DMS53 (cell line): ENCODE results near the gene CTIF.

ENCODE experiments used
- DNase-seq: peaks from one replicate; lab custom pipeline; 2025; lab: John Stamatoyannopoulos, UW

The CTIF gene

DNA sequence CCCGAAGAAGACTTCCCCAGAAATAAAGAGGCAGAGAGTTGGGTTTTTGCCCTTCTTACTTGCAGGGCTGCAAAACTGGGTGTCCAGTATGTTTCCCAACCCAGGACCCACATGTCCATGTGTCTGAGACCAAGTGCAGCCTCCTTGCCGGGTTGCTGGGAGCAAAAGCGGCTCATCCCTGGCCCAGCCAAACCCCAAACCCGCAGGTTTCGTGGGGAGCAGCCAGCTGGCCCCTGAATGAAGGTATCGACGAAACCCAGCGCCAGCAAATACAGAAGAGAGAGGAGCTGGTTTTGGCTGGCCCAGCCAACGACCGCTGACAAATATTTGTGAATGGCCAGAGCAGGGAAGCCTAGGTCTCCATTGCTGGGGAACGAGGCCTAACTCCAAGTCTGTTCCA is 214.9 kb downstream of the CTIF start:
- no peak for DNase-seq

DNA sequence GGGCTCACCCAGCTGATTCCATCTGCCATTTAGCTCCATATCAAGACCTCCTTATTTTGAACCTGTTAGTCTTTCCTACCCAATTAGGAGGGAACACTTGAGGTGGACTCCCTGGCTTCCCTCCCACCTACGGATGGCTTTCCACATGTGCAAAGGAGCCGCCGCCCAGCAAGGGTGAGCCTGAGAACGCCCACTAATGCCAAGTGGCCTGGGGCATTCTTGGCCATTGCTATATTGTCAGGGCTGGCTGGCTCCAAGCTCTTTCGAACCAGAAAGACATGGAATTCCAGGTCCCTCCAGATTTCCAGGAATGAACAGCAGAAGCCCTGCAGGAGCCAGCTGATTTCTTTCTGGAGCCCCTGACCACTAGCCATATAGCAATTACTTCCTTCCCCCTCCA is 215.7 kb downstream of the CTIF start:
- DNase-seq: no peak

DNA sequence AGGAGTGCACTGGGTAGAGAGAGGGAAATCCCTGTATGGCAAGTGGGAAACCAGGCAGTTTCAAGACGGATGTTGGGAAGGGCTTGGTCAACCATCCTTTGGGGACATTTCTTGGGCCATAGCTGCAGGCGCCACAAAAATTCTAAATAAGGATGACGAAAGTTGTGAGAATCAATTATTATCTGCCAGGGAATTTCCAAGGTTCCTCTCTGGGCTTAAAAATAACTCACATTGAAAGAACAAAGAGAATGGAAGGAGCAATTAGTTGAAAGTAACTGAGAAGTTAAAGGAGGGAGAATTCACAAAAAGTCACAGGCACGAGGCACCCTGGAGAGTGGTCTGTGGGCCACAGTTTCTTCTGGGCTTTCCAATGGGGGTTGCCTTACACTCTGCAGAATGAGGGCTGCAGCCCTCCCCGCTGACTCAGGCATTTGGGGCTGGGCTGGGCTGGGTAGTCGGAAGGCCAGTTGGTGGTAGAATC is 216.2 kb downstream of the CTIF start:
- DNase-seq: no peak

DNA sequence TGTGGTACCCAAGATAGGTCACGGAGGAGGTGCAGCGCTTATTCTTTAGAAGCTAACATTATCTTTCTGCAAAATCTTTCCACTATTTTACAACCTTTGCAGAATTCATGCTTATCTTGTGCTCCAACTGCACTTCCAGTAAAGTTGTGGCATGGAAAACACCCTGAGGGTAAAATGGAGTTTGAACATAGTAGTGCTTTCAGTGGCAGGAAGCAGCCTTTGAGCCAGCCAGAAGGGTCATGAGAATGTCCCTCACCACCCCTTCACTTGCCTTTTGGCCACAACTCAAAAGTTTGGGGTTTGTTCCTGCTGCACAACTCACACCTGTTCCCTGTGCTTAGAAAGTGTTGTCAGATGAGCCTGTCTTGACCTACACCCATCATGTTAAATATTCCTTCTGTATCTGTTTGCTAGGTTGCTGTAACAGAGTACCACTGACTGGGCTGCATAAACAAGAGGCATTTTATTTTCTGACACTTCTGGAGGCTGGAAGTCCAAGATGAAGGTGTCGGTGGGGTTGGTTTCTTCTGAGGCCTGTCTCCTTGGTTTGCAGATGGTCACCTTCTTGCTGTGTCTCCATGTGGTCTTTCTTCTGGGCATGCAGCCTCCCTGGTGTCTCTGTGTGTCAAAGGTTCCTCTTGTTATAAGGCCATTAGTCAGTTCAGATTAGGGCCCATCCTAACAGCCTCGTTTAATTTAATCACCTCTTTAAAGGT is 217.8 kb downstream of the CTIF start:
- no peak for DNase-seq

DNA sequence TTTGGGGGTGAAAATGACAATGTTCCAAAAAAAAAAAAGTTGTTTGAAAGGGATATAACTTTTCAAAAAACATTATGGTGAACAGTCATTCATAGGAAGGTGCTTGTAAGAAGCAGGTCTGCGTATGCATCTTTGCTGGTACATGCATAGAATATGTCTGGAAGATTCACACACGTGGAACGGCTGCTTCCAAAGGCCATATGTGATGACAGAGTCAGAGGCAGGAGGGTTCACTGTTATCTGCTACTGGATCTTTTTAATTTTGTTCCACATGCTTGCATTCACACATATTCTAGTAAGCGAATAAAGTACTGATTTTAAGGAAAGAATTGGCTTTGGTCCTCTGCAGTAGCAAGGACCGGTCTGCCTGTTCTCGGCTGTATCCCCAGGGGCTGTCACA is 218.5 kb downstream of the CTIF start:
- no peak for DNase-seq

DNA sequence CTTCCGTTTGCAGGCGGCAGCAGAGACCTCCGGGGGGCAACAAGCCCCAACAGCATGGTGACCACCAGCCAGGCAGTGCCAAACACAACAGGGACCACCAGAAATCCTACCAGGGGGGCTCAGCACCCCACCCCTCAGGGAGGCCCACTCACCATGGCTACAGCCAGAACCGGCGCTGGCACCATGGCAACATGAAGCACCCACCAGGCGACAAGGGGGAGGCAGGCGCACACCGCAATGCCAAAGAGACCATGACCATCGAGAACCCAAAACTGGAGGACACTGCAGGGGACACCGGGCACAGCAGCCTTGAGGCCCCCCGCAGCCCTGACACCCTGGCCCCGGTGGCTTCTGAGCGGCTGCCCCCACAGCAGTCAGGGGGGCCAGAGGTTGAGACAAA is 219.1 kb downstream of the CTIF start:
- DNase-seq: no peak

DNA sequence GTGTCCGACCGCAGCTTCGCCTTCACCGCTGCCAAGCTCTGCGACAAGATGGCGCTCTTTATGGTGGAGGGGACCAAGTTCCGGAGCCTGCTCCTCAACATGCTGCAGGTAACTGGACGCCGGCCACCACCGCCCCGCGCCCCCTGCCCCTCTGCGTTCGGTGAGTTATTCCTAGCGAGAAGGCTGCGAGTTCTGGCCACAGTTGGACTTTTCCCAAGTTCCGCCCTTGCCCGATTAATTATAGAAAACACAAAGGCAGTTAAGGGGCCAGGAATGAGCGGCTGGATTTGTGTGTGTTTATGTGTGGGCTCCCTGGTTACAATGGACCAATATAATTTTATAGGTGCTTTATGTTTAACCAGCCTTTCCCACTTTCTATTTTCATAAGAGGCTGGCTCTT is 222.8 kb downstream of the CTIF start:
- DNase-seq: no peak

DNA sequence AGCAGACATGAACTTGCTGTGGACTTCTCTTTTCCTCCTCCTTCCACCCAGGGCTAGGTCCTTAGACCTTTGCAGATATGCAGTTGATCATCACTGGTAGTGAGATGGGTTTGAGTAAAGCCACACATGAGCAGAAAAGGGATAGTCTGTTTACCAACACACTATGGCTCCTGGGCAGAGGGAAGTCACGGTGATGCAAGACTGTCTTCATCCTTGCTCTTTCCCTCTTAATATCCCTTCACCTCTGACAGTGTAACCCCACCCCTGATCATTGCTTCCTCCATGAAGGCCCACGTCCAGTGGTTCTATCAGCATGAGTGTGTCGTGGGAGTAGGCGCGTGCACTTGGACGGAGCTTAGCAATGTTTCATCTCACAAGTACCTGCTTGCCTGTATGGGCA is 223.2 kb downstream of the CTIF start:
- DNase-seq: no peak

DNA sequence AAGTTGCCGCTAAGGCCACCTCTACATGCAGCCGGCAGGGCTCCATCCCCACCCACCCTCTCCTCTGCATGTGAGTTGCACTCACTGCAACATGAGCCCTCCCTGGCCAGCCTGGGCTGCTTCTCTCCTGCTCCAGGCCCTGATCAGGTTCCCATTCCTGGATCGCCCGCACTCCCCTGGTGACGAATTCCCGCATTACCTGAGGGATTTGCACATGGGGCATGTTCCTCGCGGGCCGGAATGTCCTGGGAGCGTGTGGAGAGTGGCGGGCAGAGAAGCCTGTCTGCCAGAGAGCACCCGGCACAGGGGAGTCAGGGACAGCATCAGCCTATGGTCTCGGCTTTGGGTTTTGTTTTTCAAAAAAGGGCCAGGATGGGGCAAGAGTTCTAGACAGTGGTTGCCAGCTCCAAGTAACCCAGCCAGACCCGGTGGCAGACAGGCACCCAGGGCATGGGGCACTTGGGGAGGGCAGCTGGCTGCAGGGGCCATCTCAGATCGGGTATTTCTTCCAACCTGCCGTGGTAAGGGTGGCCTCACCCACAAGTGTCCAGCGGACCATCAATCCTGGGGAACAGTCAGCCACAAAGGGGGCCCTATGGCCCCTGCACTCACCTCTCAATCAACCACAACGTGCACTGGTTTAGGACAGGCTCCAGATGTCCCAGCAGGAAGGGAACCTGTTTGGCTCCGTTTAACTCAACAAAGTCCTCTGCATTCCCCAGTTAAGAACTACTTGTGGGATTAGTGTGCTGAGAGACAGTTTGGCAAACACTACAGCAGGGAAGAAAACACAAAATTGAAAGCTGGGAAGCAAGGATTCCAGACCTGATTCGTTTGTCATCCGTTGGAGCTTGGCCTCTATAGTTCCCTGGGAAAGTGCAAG is 224.2 kb downstream of the CTIF start:
- no peak for DNase-seq

DNA sequence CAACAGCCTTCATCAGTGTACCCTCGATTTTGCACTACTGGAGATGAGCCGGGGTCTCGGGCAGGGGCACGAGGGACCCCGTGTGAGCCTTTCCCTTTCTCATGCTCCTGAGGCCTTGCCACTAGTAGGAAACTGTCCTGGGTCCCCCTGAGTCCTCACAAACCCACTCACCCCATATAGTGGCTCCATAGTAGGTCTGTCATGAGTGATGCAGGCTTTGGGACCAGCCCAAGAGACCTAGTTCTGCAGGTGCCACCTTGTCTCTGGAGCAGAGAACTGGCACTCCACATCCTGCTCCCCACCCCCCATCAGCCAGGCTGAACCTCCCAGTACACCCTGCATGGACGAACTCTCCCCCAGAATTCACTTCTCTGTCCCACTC is 224.9 kb downstream of the CTIF start:
- DNase-seq: no peak

DNA sequence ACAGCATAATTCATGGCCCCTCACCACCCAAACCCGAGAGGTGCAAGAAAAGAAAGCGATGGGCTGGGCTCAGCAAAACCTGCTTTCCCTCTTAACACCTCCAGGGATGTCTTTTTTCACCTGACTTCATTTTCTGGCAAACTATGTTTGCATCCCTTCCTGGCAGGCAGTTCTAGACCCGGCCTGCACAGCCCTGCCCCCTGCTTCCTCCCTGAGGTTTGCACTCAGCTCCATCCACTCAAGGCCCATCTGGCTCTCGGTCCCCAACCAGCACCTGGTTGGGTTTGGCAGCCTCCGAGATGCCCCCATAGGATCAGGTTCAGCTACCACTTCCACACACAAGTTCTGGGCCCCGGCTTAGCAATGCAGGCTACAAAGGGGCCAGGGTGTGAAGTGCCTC is 226.2 kb downstream of the CTIF start:
- no peak for DNase-seq

DNA sequence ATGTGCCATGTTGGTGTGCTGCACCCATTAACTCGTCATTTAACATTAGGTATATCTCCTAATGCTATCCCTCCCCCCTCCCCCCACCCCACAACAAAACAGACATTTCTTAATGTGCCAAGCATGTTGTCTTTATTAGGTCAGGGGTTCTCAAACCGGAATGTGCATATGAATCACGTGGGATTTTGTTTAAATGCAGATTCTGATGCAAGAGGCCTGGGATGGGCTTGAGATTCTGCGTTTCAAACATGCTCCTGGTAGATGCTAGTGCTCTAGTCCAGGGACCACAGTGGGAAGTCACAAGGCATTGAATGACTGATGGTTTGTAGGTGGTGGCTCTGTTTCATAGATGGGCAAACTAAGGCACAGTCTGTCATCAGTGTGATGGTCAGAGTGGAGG is 227.2 kb downstream of the CTIF start:
- no peak for DNase-seq

DNA sequence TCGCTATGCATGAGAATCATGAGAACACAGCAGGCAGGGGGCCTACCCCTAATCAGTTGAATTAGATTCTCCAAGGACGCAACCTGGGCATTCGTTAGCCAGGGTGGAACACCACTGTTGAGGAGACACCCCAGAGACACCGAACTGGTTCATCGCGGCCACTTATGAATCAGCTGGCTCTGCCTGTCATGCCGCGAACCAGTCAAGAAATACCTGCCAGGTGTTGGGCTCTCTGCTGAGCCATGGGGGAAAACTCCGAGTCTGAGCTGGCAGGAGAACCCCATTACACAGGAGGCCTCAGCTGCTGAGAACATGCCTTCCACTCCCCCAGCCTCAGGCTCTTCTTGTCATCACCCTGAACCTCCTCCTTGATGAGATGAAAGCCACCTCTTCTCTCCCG is 227.7 kb downstream of the CTIF start:
- DNase-seq: no peak

DNA sequence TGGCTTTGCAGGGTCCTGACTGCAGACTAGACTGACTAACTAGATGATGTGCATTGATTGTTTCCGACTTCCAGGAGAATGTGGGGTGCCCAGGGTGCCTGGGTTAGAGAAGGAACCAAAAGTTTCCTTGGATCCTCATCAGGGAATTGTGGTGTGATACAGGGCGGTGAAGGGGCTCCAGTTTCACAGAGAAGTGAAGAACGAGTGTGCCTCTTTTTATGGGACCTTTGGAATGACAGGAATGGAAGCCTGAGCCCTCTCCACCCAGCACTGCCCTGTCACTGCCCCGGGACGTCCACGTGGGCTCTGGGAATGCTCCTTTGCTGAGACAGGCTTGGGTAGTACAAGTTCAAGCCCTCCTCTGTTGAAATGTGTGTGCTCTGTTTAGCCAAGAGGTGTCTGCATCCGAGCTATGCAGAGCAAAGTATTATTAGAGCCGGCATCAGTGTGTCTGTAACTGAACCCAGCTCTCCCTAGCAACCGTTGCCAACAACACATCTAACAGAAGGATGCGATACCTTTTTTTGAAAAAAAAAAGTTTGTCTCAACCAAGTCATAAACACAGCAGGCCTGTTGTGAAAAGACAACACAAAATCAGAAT is 228.4 kb downstream of the CTIF start:
- peak; percentile 54 for DNase-seq

DNA sequence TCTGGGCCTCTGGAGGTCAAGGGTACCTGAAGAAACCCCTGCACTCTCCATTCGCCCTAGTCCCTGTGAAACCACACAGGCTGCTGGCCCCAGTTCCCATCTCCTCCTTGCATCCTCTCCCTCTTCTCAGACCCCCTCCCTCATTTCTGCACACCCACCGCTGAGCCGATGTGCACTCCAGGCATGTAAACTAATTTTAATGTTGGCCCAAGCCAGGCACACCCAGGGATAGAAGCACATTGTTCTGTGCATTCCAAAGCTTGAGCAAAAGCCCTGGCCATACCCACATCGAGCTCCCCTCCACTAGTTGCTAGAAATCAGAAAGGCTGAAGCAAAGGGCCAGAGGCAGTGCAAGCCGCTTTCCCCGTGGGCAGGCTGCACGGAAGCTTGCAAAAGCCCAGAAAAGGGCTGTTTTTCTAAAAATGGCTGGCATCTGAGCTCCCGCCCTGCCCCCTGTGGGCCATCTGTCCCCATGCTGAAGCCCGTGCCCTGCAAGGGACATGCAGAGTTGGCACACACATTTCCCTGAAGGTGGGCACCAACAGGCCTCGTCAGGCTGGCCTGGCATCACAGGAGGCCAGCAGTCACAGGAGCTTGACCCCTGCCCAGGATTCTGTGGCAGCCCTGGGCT is 230.3 kb downstream of the CTIF start:
- no peak for DNase-seq

DNA sequence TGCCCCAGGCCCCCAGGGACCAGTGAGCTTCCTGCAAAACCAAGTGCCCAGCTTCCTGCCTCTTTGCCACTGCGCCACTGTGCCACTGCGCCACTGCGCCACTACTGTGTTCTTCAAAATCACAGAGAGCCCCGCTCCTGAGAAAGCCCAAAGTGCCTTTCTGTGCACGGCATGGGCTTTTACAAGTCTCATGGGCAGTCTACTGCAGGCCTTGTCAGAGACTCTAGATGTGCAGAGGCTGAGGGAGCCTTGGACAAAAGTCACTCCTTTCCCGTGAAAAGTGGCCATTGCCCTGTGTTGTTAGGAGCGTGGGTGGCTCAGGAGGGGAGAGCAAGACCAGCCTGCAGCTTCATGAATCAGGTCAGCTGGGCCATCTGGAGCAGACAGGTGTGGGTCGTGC is 231.4 kb downstream of the CTIF start:
- DNase-seq: no peak

DNA sequence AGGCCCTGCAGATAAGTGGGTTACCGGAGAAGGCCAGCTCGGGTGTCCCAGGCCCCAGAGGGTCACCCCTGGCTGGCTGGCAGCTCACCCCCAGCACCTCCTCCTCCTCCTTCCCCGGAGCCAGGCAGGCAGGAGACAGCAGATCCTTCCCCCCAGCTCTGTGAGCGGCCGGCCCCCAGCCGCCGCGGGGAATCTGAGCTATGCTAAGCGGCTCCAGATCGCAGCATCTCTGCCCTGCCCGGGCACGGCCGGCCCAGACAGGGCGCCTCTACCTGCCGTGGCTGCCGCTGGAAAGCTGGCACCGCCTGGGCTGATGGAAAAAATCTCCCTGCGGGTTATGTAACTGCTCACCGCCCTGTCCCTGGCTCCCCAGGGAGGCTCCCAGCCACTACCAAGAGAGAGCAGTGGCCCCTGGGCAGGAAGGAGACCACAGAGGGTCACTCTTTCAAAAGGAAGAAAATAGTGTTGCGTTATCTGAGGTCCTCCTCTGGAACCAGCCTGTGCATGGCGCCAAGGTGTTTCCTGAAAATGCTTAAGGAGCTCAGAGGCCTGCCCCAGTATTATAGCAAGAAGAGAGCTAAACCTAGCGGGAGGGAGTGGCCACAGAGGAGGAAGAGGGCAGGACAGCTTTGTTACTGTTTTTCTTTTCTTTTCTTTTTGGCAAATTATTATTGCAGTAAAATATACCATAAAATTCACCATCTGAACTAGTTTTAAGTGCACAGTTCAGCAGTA is 233.0 kb downstream of the CTIF start:
- no peak for DNase-seq

DNA sequence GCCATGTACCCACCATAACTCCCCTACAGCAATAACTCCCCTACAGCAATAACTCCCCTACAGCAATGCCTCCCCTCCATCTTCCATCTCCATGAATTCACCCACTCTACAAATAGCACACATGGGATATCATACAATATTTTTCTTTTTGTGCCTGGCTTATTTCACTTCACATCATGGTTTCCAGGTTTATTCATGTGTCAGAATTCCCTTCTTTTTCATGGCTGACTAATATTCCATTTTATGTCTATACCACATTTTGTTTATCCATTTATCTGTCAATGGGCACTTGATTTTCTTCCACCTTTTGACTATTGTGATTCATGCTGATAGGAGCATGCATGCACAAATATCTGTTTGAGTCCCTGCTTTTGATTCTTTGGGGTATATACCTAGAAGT is 233.6 kb downstream of the CTIF start:
- DNase-seq: no peak

DNA sequence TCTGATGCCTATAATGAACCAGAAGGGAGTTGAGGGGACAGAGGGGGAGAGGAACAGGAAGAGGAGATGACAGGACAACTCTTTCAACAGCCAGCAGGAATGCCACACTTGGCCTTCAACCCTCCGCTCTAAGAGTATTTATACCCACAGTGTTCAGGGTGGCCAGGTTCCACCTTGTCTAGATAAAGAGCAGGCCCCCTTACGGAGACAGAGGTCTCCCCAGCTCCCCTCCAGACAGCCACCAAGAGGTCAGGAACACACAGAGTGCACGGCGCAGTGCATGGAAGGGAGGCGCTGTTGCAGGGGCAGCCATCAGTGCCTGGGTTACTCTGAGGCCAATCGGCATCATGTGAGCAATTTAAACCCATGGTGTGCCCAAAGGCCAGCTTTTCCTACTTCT is 235.0 kb downstream of the CTIF start:
- no peak for DNase-seq

DNA sequence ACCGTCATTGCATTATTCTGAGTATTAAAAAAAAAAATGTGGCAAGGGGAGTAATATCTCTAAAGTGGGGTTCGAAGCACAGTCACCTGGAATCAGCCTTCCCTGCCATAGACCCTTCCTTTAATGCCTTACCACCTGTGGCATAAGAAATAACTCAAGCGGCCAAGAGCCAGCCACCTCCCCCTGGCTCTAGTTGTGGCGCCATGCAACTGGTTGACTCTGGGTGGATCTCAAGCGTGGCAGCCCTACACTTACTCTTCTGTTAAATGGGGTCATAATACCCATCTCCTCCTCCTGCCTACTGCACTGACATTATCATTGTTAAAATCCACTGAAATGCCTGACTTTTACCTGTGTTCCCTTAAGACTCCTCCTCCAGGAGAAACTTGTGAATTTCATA is 236.1 kb downstream of the CTIF start:
- no peak for DNase-seq

DNA sequence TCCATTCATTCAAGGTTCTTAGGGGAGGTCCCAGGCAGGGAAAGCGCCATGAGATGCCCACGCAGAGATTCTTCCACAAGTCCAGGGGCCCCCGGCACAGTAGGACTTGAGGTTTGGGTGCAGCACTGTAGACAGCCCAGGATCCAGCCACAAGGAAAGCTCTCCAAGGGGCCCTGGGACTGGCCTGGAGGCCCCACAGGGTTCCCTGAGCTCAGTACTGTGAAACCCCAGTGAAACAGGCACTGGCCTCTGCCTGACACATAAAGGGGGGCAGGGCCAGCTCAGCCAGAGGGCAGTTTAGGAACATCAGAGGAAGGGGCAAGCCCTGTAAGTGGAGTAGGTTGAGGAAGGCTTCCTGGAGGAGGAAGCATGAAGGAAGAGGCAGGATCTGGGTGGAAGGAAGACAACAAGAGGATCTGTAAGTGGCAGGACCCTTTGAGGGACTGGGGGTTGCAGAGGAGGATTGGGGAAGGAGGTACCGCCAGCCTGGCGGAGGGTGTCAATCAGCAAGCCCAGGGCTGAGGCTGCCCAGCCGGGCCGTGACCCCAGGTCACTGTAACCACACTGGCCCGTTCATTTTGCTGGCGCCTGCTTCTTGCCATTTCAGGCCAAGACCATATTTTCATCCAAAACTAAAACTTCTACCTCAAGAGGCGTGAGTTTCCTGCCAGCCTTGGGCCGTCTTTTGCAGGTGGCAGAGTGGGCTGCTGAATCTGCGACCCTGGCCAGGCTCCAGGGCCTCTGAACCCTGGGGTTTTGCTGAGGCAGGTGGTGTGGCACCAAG is 236.7 kb downstream of the CTIF start:
- DNase-seq: no peak
